K562 (cell line): ENCODE results near the gene BTG2. TPM values are rescaled to one million over a fixed set of nuclear protein-coding genes. Genes with fewer than 3 reads are reported as not detected.
A peak's percentile ranks its signal among the peaks of the same experiment; 100 is the strongest.

ENCODE experiments used
- ATAC-seq: fragments of 200-7000 bp; cut with Tn5 transposase; 3 replicates; pipeline ENCODE4 v1.9.1; 2020; ENCODE audit warnings: moderate library complexity
- BruUV-seq: library from RNA; stranded (reverse); fragments of 400-500 nt; replicated peaks from 2 replicates; lab custom pipeline; 2021; lab: Mats Ljungman, UMichigan
- CTCF ChIA-PET: fragments of 300-600 bp; formaldehyde crosslinking; extraction: SDS; loops from one replicate; lab custom pipeline; 2021; ENCODE audit warnings: low intra/inter-chr PET ratio; lab: Yijun Ruan, JAX
- POLR2A ChIA-PET: fragments of 300-600, 350-650 bp; sonication (Branson Sonifier 250); formaldehyde crosslinking; extraction: SDS; loops from one replicate; lab custom pipeline; 2021; ENCODE audit warnings: antibody characterized with exemption, inconsistent platforms; lab: Yijun Ruan, JAX
- DNase-seq, 4 experiments: peaks; one replicate each; pipeline versions ENCODE4 v3.0.0 to v3.0.0-alpha.2; 2011 to 2018; ENCODE audit warnings: low spot score in 3 of 4, mixed read lengths in 3 of 4; ENCODE audit errors: extremely low read depth in 1 of 4
- FAIRE-seq: peaks from 2 replicates; lab custom pipeline; 2011; peaks lifted over from hg19 to GRCh38; lab: Jason Lieb, UNC
- H2AFZ ChIP-seq: 2 replicates; pipeline ENCODE4 v1.6.0; 2011; ENCODE audit warnings: low read depth, low read length, control low read depth, inconsistent platforms
- H3K27ac ChIP-seq: fragments of 200-600 bp; 3 replicates; pipeline ENCODE4 v1.8.0; 2011; ENCODE audit warnings: low read depth, mild to moderate bottlenecking, control low read depth, inconsistent platforms, low read length, moderate library complexity, mixed read lengths; ENCODE audit errors: extremely low read depth
- H3K27me3 ChIP-seq, 2 experiments: fragments of 300-600 bp in 1 of 2; 2 replicates in 1 of 2; 3 replicates in 1 of 2; pipeline versions ENCODE4 v1.6.0 to v1.8.0; 2011; ENCODE audit warnings: inconsistent platforms in 2 of 2, low read length in 2 of 2, mild to moderate bottlenecking in 1 of 2, mixed read lengths in 1 of 2, moderate library complexity in 1 of 2; ENCODE audit not compliant: control insufficient read depth in 2 of 2, insufficient read depth in 2 of 2
- H3K36me3 ChIP-seq: fragments of 300-600 bp; 3 replicates; pipeline ENCODE4 v1.8.0; 2011; ENCODE audit warnings: mild to moderate bottlenecking, low read length, inconsistent platforms; ENCODE audit not compliant: control insufficient read depth, insufficient read depth
- H3K4me1 ChIP-seq, 2 experiments: fragments of 200-600 bp in 1 of 2; replicated peaks in 1 of 2; 2 replicates in 1 of 2; 3 replicates in 1 of 2; pipeline versions ENCODE4 v1.5.1 to v1.8.0; 2011; ENCODE audit warnings: inconsistent platforms in 2 of 2, low read length in 2 of 2, mild to moderate bottlenecking in 1 of 2, mixed read lengths in 1 of 2, moderate library complexity in 1 of 2; ENCODE audit not compliant: control insufficient read depth in 2 of 2, insufficient read depth in 2 of 2
- H3K4me2 ChIP-seq: 2 replicates; pipeline ENCODE4 v1.6.1; 2011; ENCODE audit warnings: low read length, control low read depth, inconsistent platforms, mixed read lengths; ENCODE audit not compliant: insufficient read depth
- H3K4me3 ChIP-seq: fragments of 200-600 bp; sonication (generic), shearing (Covaris generic); 2 replicates; pipeline ENCODE4 v1.5.1; 2016; ENCODE audit warnings: control low read depth, inconsistent platforms
- H3K79me2 ChIP-seq: fragments of 200-600 bp; 3 replicates; pipeline ENCODE4 v1.8.0; 2011; ENCODE audit warnings: low read length, inconsistent platforms; ENCODE audit not compliant: control insufficient read depth, insufficient read depth
- H3K9ac ChIP-seq, 2 experiments: 2 replicates each; pipeline versions ENCODE4 v1.6.0 to v1.6.1; 2011; ENCODE audit warnings: low read depth in 2 of 2, low read length in 2 of 2, control low read depth in 1 of 2, inconsistent platforms in 1 of 2, mild to moderate bottlenecking in 1 of 2, mixed read lengths in 1 of 2; ENCODE audit not compliant: insufficient read depth in 1 of 2
- H3K9me1 ChIP-seq: one replicate; pipeline ENCODE4 v1.6.0; 2011; ENCODE audit warnings: inconsistent platforms, mild to moderate bottlenecking, low read length, moderate library complexity; ENCODE audit not compliant: control insufficient read depth, insufficient read depth
- H3K9me3 ChIP-seq: replicated peaks from 2 replicates; pipeline ENCODE4 v1.5.1; 2011; ENCODE audit warnings: low read depth, low read length, inconsistent platforms; ENCODE audit not compliant: control insufficient read depth, insufficient read depth
- H4K20me1 ChIP-seq: replicated peaks from 2 replicates; pipeline ENCODE4 v1.6.1; 2011; ENCODE audit warnings: low read length, inconsistent platforms, mixed read lengths; ENCODE audit not compliant: control insufficient read depth, insufficient read depth
- RB1 ChIP-seq: fragments of 450-650 bp; IDR thresholded peaks from 2 replicates; pipeline ENCODE4 v1.6.1; 2017; ENCODE audit warnings: low read depth, mild to moderate bottlenecking
- RBBP5 ChIP-seq: fragments of 200-600 bp; sonication (generic); IDR thresholded peaks from 2 replicates; pipeline ENCODE4 v1.6.1; 2012; ENCODE audit warnings: borderline replicate concordance, mild to moderate bottlenecking, low read length, control low read depth, inconsistent platforms; ENCODE audit not compliant: insufficient read depth, poor library complexity, severe bottlenecking
- TFAP4 ChIP-seq: sonication (generic); formaldehyde crosslinking; IDR thresholded peaks from 2 replicates; pipeline ENCODE4 v1.8.0; 2022; ENCODE audit warnings: missing genetic modification reagents, mild to moderate bottlenecking, moderate library complexity, borderline replicate concordance
- WGBS: fragments of 100-300 bp; shearing (Covaris generic); methylation state at CpG from one replicate; pipeline ENCODE4 v1.1.6; 2016; ENCODE audit warnings: low coverage, mixed read lengths; ENCODE audit not compliant: insufficient coverage; ENCODE audit errors: missing lambda C conversion rate; 5-methylcytosine and 5-hydroxymethylcytosine counted together
- in situ Hi-C: fragments of 300-500 bp; cut with MboI; formaldehyde crosslinking; loops from 4 replicates; pipeline ENCODE4 v1.15.0; 2018; ENCODE audit warnings: inconsistent platforms, mixed read lengths
- intact Hi-C: fragments of 100-400 bp; cut with micrococcal nuclease; formaldehyde crosslinking; loops from 2 replicates; pipeline ENCODE4 v1.14.2; 2022
- polyA plus RNA-seq, 8 experiments: library from polyadenylated mRNA; depleted of rRNA in 4 of 8; stranded (reverse) in 5 of 8; unstranded in 3 of 8; fragments of >200 nt; fragmentation: Nextera tagmentation in 2 of 8; fragmentation: Illumina TruSeq in 1 of 8; extraction: Ambion mirVana in 2 of 8; extraction: Trizol in 1 of 8; gene quantifications; 2 replicates each; pipeline versions ENCODE4 v1.2.1 to v1.2.3, GENCODE V29; 2011 to 2014; ENCODE audit warnings: inconsistent platforms in 1 of 8, missing spikeins in 1 of 8
- total RNA-seq, 7 experiments: library from RNA; depleted of rRNA in 6 of 7; stranded (reverse); fragments of >200 nt in 6 of 7; fragmentation: Illumina TruSeq in 2 of 7; extraction: Trizol in 2 of 7; gene quantifications; 2 replicates each; pipeline versions ENCODE4 v1.2.1 to v1.2.3, GENCODE V29; 2011 to 2021; ENCODE audit warnings: low replicate concordance in 1 of 7

The BTG2 gene
- total and polyA plus RNA-seq, 9 of the 15 experiments (the other 6 are each of a cell fraction or from before 2014, with no cell fraction given): 2.3 to 41.9 (median 8.7) TPM

- DNase-seq (no peak), FAIRE-seq (no peak), ATAC-seq (no peak)
- H3K4me2 ChIP-seq: no peak overlapping the region
- no peak overlapping the region for H2AFZ ChIP-seq
- no peaks in the 10 kb centered on the region for H3K36me3 ChIP-seq
- peaks cover 0 to 18% of the 10 kb centered on the region in 2 experiments; a peak in 1 of 5 replicates for H3K27me3 ChIP-seq
- BruUV-seq: no TSS peak
- POLR2A ChIA-PET: interaction anchor here (1.0 to 2.5 kb wide), 5 partner anchors 11 to 66 kb away, joined by 5 to 13 read pairs (median 6); no protein-coding TSS in a partner anchor
- no peaks in the 10 kb centered on the region for H3K9me3 ChIP-seq
- H3K27ac ChIP-seq: no peak overlapping the region
- H4K20me1 ChIP-seq: no peaks in the 10 kb centered on the region
- no peak overlapping the region; a peak in 1 of 4 replicates for H3K9ac ChIP-seq
- in situ Hi-C loops: no loop called here
- WGBS: 31% methylated on average over 5 of the region's 5 CpGs
- 0 out of 2 replicates have a peak, but pooled peaks have one; percentile 15 for TF ChIP-seq TFAP4 (CRISPR knock-in tag)
- TF ChIP-seq RB1: no peak
- TF ChIP-seq RBBP5: no peak
- intact Hi-C loops: no loop called here
- no peaks in the 10 kb centered on the region for H3K9me1 ChIP-seq
- H3K4me3 ChIP-seq: no peak overlapping the region
- no peaks in the 10 kb centered on the region for H3K79me2 ChIP-seq
- H3K4me1 ChIP-seq: peaks cover 16 to 22% of the 10 kb centered on the region in 2 experiments; a peak in 4 of 5 replicates
- CTCF ChIA-PET: interaction anchor here (0.6 kb wide), 1 partner anchor 237 kb away, joined by 3 read pairs; no protein-coding TSS in a partner anchor
Measured at GRCh38 chr1:203276408-203276807, 28.9 kb upstream of the BTG2 start.
